SK-N-SH treated with all-trans-retinoic acid at 6 μM for 48 hours (cell line): Measurements from ENCODE around the gene ABO.

Source experiments
- ATAC-seq: fragments of 200-7000 bp; cut with Tn5 transposase; 3 replicates; pipeline ENCODE4 v1.9.1; 2020; ENCODE audit warnings: mild to moderate bottlenecking, moderate library complexity
- ARNTL ChIP-seq: fragments of 450-650 bp; formaldehyde crosslinking; IDR thresholded peaks from 2 replicates; pipeline ENCODE4 v1.5.0; 2020; ENCODE audit warnings: low read depth, mild to moderate bottlenecking, moderate library complexity, borderline replicate concordance
- BACH2 ChIP-seq: fragments of 250-450 bp; sonication (Bioruptor Pico); IDR thresholded peaks from 2 replicates; pipeline ENCODE4 v1.9.0; 2021; ENCODE audit warnings: mild to moderate bottlenecking, borderline replicate concordance
- CREB5 ChIP-seq: fragments of 250-450 bp; sonication (Bioruptor Pico); IDR thresholded peaks from 2 replicates; pipeline ENCODE4 v1.5.1; 2020; ENCODE audit warnings: low read depth, mild to moderate bottlenecking, moderate library complexity
- CSDC2 ChIP-seq: fragments of 250-450 bp; sonication (Bioruptor Pico); IDR thresholded peaks from 2 replicates; pipeline ENCODE4 v1.5.0; 2020; ENCODE audit warnings: mild to moderate bottlenecking, moderate library complexity
- ESRRG ChIP-seq: fragments of 250-450 bp; sonication (Bioruptor Pico); IDR thresholded peaks from 2 replicates; pipeline ENCODE4 v1.6.1; 2021; ENCODE audit warnings: mild to moderate bottlenecking
- GLIS3 ChIP-seq: fragments of 250-450 bp; sonication (Bioruptor Pico); IDR thresholded peaks from 2 replicates; pipeline ENCODE4 v1.5.0; 2020; ENCODE audit warnings: mild to moderate bottlenecking, moderate library complexity
- ISL1 ChIP-seq: fragments of 250-450 bp; sonication (Bioruptor Pico); IDR thresholded peaks from 2 replicates; pipeline ENCODE4 v2.1.2; 2022; ENCODE audit warnings: mild to moderate bottlenecking, moderate library complexity
- OSR1 ChIP-seq: fragments of 250-450 bp; sonication (Bioruptor Pico); IDR thresholded peaks from 2 replicates; pipeline ENCODE4 v1.8.0; 2022; ENCODE audit warnings: moderate library complexity, mild to moderate bottlenecking, inconsistent platforms
- PATZ1 ChIP-seq: fragments of 250-450 bp; sonication (Bioruptor Pico); IDR thresholded peaks from 2 replicates; pipeline ENCODE4 v1.8.0; 2020; ENCODE audit warnings: mild to moderate bottlenecking, moderate library complexity, borderline replicate concordance
- POU6F1 ChIP-seq: fragments of 250-450 bp; sonication (Bioruptor Pico); IDR thresholded peaks from 2 replicates; pipeline ENCODE4 v1.8.0; 2021; ENCODE audit warnings: low read depth, mild to moderate bottlenecking, moderate library complexity, borderline replicate concordance
- PPARA ChIP-seq: fragments of 250-450 bp; sonication (Bioruptor Pico); IDR thresholded peaks from 2 replicates; pipeline ENCODE4 v1.5.0; 2020; ENCODE audit warnings: mild to moderate bottlenecking, borderline replicate concordance
- RARB ChIP-seq: fragments of 250-450 bp; sonication (Bioruptor Pico); IDR thresholded peaks from 2 replicates; pipeline ENCODE4 v1.8.0; 2021; ENCODE audit warnings: mild to moderate bottlenecking, moderate library complexity
- SNAI2 ChIP-seq: fragments of 250-450 bp; sonication (Bioruptor Pico); IDR thresholded peaks from 2 replicates; pipeline ENCODE4 v1.5.0; 2020; ENCODE audit warnings: mild to moderate bottlenecking, moderate library complexity
- TCF4 ChIP-seq: fragments of 250-450 bp; sonication (Bioruptor Pico); IDR thresholded peaks from 2 replicates; pipeline ENCODE4 v1.8.0; 2021; ENCODE audit warnings: mild to moderate bottlenecking, moderate library complexity, borderline replicate concordance
- TOX ChIP-seq: fragments of 250-450 bp; sonication (Bioruptor Pico); IDR thresholded peaks from 2 replicates; pipeline ENCODE4 v1.8.0; 2021; ENCODE audit warnings: mild to moderate bottlenecking, moderate library complexity, borderline replicate concordance
- TSHZ2 ChIP-seq: fragments of 250-450 bp; sonication (Bioruptor Pico); IDR thresholded peaks from 2 replicates; pipeline ENCODE4 v1.5.0; 2020; ENCODE audit warnings: mild to moderate bottlenecking, moderate library complexity
- ZC3H10 ChIP-seq: fragments of 250-450 bp; sonication (Bioruptor Pico); IDR thresholded peaks from 2 replicates; pipeline ENCODE4 v1.5.1; 2021; ENCODE audit warnings: mild to moderate bottlenecking, moderate library complexity
- ZFP3 ChIP-seq: fragments of 250-450 bp; sonication (Bioruptor Pico); IDR thresholded peaks from 2 replicates; pipeline ENCODE4 v1.5.0; 2020; ENCODE audit warnings: mild to moderate bottlenecking, moderate library complexity
- ZFP30 ChIP-seq: fragments of 450-650 bp; formaldehyde crosslinking; IDR thresholded peaks from 2 replicates; pipeline ENCODE4 v1.5.0; 2022; ENCODE audit warnings: mild to moderate bottlenecking, moderate library complexity
- ZNF565 ChIP-seq: fragments of 450-650 bp; formaldehyde crosslinking; conservative IDR thresholded peaks from 2 replicates; pipeline ENCODE4 v1.5.0; 2020; ENCODE audit warnings: low read depth, mild to moderate bottlenecking, moderate library complexity
- ZNF70 ChIP-seq: fragments of 450-650 bp; formaldehyde crosslinking; IDR thresholded peaks from 2 replicates; pipeline ENCODE4 v1.5.0; 2020; ENCODE audit warnings: mild to moderate bottlenecking, moderate library complexity
- ZNF8 ChIP-seq: fragments of 450-650 bp; formaldehyde crosslinking; IDR thresholded peaks from 2 replicates; pipeline ENCODE4 v1.5.0; 2020; ENCODE audit warnings: mild to moderate bottlenecking, moderate library complexity

The ABO gene

GRCh38 chr9:133275105-133276000, at the start of gene ABO:
TSS of gene ABO (minus strand) at chr9:133275201.
- TF ChIP-seq ZC3H10 (CRISPR knock-in tag) (no peak), ZNF565 (CRISPR knock-in tag) (no peak), ZFP3 (CRISPR knock-in tag) (no peak), ZFP30 (CRISPR knock-in tag) (no peak), GLIS3 (no peak), TOX (no peak), CSDC2 (CRISPR knock-in tag) (no peak), ARNTL (CRISPR knock-in tag) (no peak)
- no peak for ATAC-seq

GRCh38 chr9:133323991-133324703, 49.1 kb upstream of the ABO start:
- no peak for ATAC-seq
- no peak for TF ChIP-seq BACH2
- no peak for TF ChIP-seq ZNF8 (CRISPR knock-in tag)
- no peak for TF ChIP-seq ESRRG (CRISPR knock-in tag)
- TF ChIP-seq ZFP30 (CRISPR knock-in tag): no peak
- no peak for TF ChIP-seq ZFP3 (CRISPR knock-in tag)
- no peak for TF ChIP-seq POU6F1
- no peak for TF ChIP-seq PATZ1 (CRISPR knock-in tag)
- TF ChIP-seq ISL1 (CRISPR knock-in tag): no peak
- no peak for TF ChIP-seq OSR1 (CRISPR knock-in tag)
- TF ChIP-seq ZNF70: no peak
- no peak for TF ChIP-seq ZC3H10 (CRISPR knock-in tag)
- no peak for TF ChIP-seq GLIS3
- TF ChIP-seq ARNTL (CRISPR knock-in tag): no peak
- no peak for TF ChIP-seq RARB
- no peak for TF ChIP-seq TCF4 (CRISPR knock-in tag)

GRCh38 chr9:133323211-133323610, 48.2 kb upstream of the ABO start:
- TF ChIP-seq ZC3H10 (CRISPR knock-in tag) (no peak), PPARA (CRISPR knock-in tag) (no peak)
- ATAC-seq: no peak

- TF ChIP-seq GLIS3 (no peak), PATZ1 (CRISPR knock-in tag) (no peak), SNAI2 (CRISPR knock-in tag) (no peak), OSR1 (CRISPR knock-in tag) (no peak), CREB5 (CRISPR knock-in tag) (no peak), ZNF565 (CRISPR knock-in tag) (no peak), TOX (no peak), ZNF8 (CRISPR knock-in tag) (no peak), ISL1 (CRISPR knock-in tag) (no peak), RARB (no peak), PPARA (CRISPR knock-in tag) (no peak), BACH2 (no peak), ZFP3 (CRISPR knock-in tag) (no peak), ZFP30 (CRISPR knock-in tag) (no peak), ESRRG (CRISPR knock-in tag) (no peak), ZNF70 (no peak), TCF4 (CRISPR knock-in tag) (no peak), TSHZ2 (CRISPR knock-in tag) (no peak)
- TF ChIP-seq, all 23 proteins: peak for 0
- ATAC-seq: no peak
Observed at GRCh38 chr9:133322701-133323100, 47.7 kb upstream of the ABO start.
